PC-9 (cell line): ENCODE data around the gene IL17C. TPM values are rescaled to one million over a fixed set of nuclear protein-coding genes. Genes with fewer than 3 reads are reported as not detected.

Experiments used
- BruUV-seq: library from RNA; stranded (reverse); fragments of 400-500 nt; replicated peaks from 2 replicates; lab custom pipeline; 2021; lab: Mats Ljungman, UMichigan
- CTCF ChIA-PET: fragments of 300-600 bp; sonication (Branson Sonifier 250); formaldehyde crosslinking; loops from one replicate; lab custom pipeline; 2022; ENCODE audit warnings: antibody characterized with exemption; lab: Charles Lee
- POLR2A ChIA-PET: fragments of 300-600 bp; sonication (Branson Sonifier 250); formaldehyde crosslinking; loops from one replicate; lab custom pipeline; 2022; ENCODE audit warnings: antibody characterized with exemption; ENCODE audit not compliant: unreplicated experiment; lab: Charles Lee
- DNase-seq, 2 experiments: peaks; one replicate each; pipeline versions ENCODE4 v3.0.0 to v3.0.0-alpha.2; 2015 to 2022; ENCODE audit warnings: mixed read lengths in 1 of 2
- H2AFZ ChIP-seq: fragments of 200-600 bp; sonication (generic); 2 replicates; pipeline ENCODE4 v1.8.1; 2017; ENCODE audit warnings: antibody characterized with exemption
- H3F3A ChIP-seq: fragments of 200-600 bp; sonication (generic); 2 replicates; pipeline ENCODE4 v1.8.1; 2017; ENCODE audit warnings: antibody characterized with exemption, mild to moderate bottlenecking, low read depth; ENCODE audit not compliant: insufficient read depth
- H3K27ac ChIP-seq: fragments of 200-600 bp; sonication (generic); 2 replicates; pipeline ENCODE4 v1.6.1; 2016; ENCODE audit warnings: mixed run types
- H3K27me3 ChIP-seq: fragments of 200-600 bp; sonication (generic); 2 replicates; pipeline ENCODE4 v1.6.1; 2016; ENCODE audit warnings: low read depth, mixed run types; ENCODE audit not compliant: insufficient read depth
- H3K36me3 ChIP-seq: fragments of 200-600 bp; sonication (generic); 2 replicates; pipeline ENCODE4 v1.6.1; 2016; ENCODE audit warnings: low read depth, mixed run types
- H3K4me1 ChIP-seq: fragments of 200-600 bp; sonication (generic); replicated peaks from 2 replicates; pipeline ENCODE4 v1.6.1; 2016; ENCODE audit warnings: mixed run types; ENCODE audit not compliant: insufficient read depth
- H3K4me2 ChIP-seq: fragments of 200-600 bp; sonication (generic); 2 replicates; pipeline ENCODE4 v1.6.1; 2017; ENCODE audit warnings: mixed run types
- H3K4me3 ChIP-seq: fragments of 200-600 bp; sonication (generic); 2 replicates; pipeline ENCODE4 v1.6.1; 2016; ENCODE audit warnings: mixed run types
- H3K79me2 ChIP-seq: fragments of 200-600 bp; sonication (generic); 2 replicates; pipeline ENCODE4 v1.6.1; 2017; ENCODE audit warnings: low read depth, mixed run types
- H3K9me2 ChIP-seq: fragments of 200-600 bp; sonication (generic); 2 replicates; pipeline ENCODE4 v1.8.1; 2017; ENCODE audit warnings: mild to moderate bottlenecking; ENCODE audit not compliant: insufficient read depth
- H3K9me3 ChIP-seq: fragments of 200-600 bp; sonication (generic); 2 replicates; pipeline ENCODE4 v1.8.1; 2016; ENCODE audit warnings: low read depth; ENCODE audit not compliant: insufficient read depth
- H4K20me1 ChIP-seq: fragments of 200-600 bp; sonication (generic); 2 replicates; pipeline ENCODE4 v1.8.1; 2017; ENCODE audit not compliant: insufficient read depth
- EZH2 ChIP-seq: fragments of 200-600 bp; sonication (generic); IDR thresholded peaks from 2 replicates; pipeline ENCODE4 v1.8.0; 2017; ENCODE audit warnings: antibody characterized with exemption, low read depth
- intact Hi-C: fragments of 100-400 bp; cut with micrococcal nuclease; formaldehyde crosslinking; loops from one replicate; pipeline ENCODE4 v1.10.0; 2022; ENCODE audit not compliant: unreplicated experiment
- total RNA-seq: library from RNA; stranded (reverse); gene quantifications from 2 replicates; pipeline ENCODE4 v1.2.3, GENCODE V29; 2021
- TF ChIP-seq, protein P1 (sequence below): fragments of 200-600 bp; sonication (generic); conservative IDR thresholded peaks from 2 replicates; pipeline ENCODE4 v1.6.1; 2017; ENCODE audit warnings: mixed run types, antibody characterized with exemption, mild to moderate bottlenecking, moderate library complexity

IL17C gene
- total RNA-seq, 1 experiment from 2014 or later = not detected

DNA sequence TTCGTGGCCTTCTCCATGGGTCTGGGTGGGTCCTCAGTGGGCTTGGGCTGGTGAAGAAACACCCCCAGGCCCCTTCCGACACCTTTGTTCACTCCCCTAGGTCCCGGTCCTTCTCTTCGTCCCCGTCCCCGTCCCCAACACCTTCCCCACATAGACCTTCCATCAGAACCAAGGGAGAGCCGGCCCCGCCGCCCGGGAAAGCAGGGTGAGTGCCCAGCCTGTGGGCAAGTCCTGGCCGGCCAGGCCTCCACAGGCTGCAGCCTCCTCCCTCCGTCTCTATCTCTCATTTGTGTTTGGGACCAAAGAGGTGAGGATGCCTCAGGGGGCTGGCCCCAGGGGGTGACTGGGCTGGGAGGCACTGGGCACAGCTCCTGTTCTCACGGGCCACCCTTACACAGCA lies 14.5 kb upstream of the IL17C start:
- no TSS peak for BruUV-seq
- no peak for DNase-seq

DNA sequence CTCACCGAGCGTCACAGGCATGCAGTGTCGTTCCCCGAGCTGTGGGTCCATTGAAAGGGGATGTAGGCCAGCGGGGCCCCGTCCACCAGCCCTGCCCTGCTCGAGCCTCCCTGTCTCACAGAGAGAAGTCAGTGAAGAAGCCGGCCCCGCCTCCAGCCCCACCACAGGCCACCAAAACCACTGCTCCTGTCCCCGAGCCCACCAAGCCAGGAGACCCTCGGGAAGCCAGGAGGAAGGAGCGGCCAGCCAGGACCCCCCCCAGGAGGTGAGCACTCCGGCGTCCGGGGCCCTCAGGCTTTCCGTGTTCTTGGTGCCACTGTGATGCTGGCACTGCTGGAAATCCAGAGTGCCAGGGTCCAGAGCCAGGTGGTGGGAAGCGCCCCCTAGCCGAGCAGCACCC lies 13.9 kb upstream of the IL17C start:
- Histone ChIP-seq H3K79me2 (no peaks in the 10 kb centered on the region), H3K27me3 (no peaks in the 10 kb centered on the region), H4K20me1 (no peaks in the 10 kb centered on the region), H3K4me1 (no peaks in the 10 kb centered on the region), H3F3A (no peaks in the 10 kb centered on the region; the same call in 1 of the 2 replicates), H3K27ac (no peak overlapping the region), H2AFZ (no peak overlapping the region), H3K4me3 (no peak overlapping the region), H3K9me2 (no peaks in the 10 kb centered on the region), H3K4me2 (no peak overlapping the region), H3K36me3 (no peaks in the 10 kb centered on the region), H3K9me3 (no peaks in the 10 kb centered on the region)
- TF ChIP-seq EZH2 = no peak
- TF ChIP-seq, protein P1, sequence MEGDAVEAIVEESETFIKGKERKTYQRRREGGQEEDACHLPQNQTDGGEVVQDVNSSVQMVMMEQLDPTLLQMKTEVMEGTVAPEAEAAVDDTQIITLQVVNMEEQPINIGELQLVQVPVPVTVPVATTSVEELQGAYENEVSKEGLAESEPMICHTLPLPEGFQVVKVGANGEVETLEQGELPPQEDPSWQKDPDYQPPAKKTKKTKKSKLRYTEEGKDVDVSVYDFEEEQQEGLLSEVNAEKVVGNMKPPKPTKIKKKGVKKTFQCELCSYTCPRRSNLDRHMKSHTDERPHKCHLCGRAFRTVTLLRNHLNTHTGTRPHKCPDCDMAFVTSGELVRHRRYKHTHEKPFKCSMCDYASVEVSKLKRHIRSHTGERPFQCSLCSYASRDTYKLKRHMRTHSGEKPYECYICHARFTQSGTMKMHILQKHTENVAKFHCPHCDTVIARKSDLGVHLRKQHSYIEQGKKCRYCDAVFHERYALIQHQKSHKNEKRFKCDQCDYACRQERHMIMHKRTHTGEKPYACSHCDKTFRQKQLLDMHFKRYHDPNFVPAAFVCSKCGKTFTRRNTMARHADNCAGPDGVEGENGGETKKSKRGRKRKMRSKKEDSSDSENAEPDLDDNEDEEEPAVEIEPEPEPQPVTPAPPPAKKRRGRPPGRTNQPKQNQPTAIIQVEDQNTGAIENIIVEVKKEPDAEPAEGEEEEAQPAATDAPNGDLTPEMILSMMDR = no peak
- ChIA-PET POLR2A (no interaction called here), CTCF (no interaction called here)
- no peak for DNase-seq
- intact Hi-C loops = no loop called here
- no TSS peak for BruUV-seq

More for the DNA sequence above, 14.5 kb upstream of the IL17C start:
- Histone ChIP-seq H3K79me2 (no peaks in the 10 kb centered on the region), H3K9me3 (no peaks in the 10 kb centered on the region), H4K20me1 (peaks cover 2% of the 10 kb centered on the region; the same call in 1 of the 2 replicates), H3K4me2 (no peak overlapping the region), H3K9me2 (no peaks in the 10 kb centered on the region), H3K27me3 (no peaks in the 10 kb centered on the region), H3K4me3 (no peak overlapping the region), H3K36me3 (no peaks in the 10 kb centered on the region), H3K27ac (no peak overlapping the region), H3F3A (no peaks in the 10 kb centered on the region; the same call in 1 of the 2 replicates), H2AFZ (no peak overlapping the region), H3K4me1 (no peaks in the 10 kb centered on the region)
- no peak for TF ChIP-seq EZH2
- TF ChIP-seq, protein P1 = no peak
- intact Hi-C loops = no loop called here
- ChIA-PET CTCF (no interaction called here), POLR2A (no interaction called here)

DNA sequence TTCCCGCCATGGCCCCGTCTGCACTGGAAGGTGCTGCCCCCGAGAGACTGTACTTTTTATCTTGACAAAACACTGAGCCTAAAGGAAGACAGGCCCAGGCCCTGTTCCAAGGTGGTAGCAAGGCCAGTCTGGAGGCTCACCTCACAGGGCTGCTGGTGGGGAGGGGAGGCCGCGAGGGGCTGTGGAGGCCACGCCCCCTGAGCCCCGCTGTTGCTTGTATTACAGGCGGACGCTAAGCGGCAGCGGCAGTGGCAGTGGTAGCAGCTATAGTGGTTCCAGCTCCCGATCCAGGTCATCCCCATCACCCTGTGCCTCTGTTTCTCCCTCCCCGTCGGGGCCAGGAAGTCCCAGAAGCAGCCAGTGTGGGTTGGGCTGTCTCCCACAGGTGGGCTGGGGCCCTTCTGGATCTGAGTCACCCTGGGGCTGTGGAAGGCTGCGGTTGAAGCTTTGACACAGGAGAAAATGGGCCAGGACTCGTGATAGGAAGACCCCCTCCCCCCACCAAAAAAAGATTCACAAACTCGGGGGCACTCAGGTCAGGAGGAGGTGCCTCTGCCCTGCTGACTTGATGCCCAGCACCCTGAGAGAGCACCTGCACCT lies 13.3 kb upstream of the IL17C start:
- H3K36me3 ChIP-seq = no peaks in the 10 kb centered on the region
- no peak for DNase-seq
- H3K4me1 ChIP-seq = no peaks in the 10 kb centered on the region
- H3K4me3 ChIP-seq = no peak overlapping the region
- H3K27me3 ChIP-seq = no peaks in the 10 kb centered on the region
- H4K20me1 ChIP-seq = no peaks in the 10 kb centered on the region
- H3K9me2 ChIP-seq = no peaks in the 10 kb centered on the region
- POLR2A ChIA-PET = no interaction called here
- no peak overlapping the region for H2AFZ ChIP-seq
- H3K79me2 ChIP-seq = no peaks in the 10 kb centered on the region
- H3K27ac ChIP-seq = no peak overlapping the region
- intact Hi-C loops = no loop called here
- CTCF ChIA-PET = no interaction called here
- H3K4me2 ChIP-seq = no peak overlapping the region
- BruUV-seq = no TSS peak
- no peaks in the 10 kb centered on the region; the same call in 1 of the 2 replicates for H3F3A ChIP-seq
- TF ChIP-seq, protein P1 = no peak
- no peaks in the 10 kb centered on the region for H3K9me3 ChIP-seq
